HepG2 (cell line): Measurements from ENCODE around the gene TAF9B.

Source experiments
- EZH2 ChIP-seq: conservative IDR thresholded peaks from 2 replicates; pipeline ENCODE4 v1.6.1; 2012; ENCODE audit warnings: mild to moderate bottlenecking, low read depth, low read length, moderate library complexity
- PBX2 ChIP-seq: IDR thresholded peaks from 2 replicates; pipeline ENCODE4 v1.6.1; 2016; ENCODE audit warnings: control low read depth

GRCh38 chrX:78116766-78117165 lies 22.7 kb downstream of the TAF9B start:
- TF ChIP-seq EZH2 (no peak), PBX2 (CRISPR knock-in tag) (no peak)
